ENCODE data around the gene ZNF362.

ZNF362 gene

GRCh38 chr1:33250217-33250616, 6.1 kb upstream of the ZNF362 start:
- ChIA-PET CTCF (no interaction called here), POLR2A (no interaction called here)
- no peak for TF ChIP-seq CTCF (IDR thresholded peaks at IDR 0.05; ENCODE audit: control extremely low read depth, extremely low read depth, low read depth, missing control alignments)
- DNase-seq (ENCODE audit: extremely low spot score) = no peak

GRCh38 chr1:33250724-33251123, 5.6 kb upstream of the ZNF362 start:
- no peak for TF ChIP-seq CTCF (IDR thresholded peaks at IDR 0.05; ENCODE audit: control extremely low read depth, extremely low read depth, low read depth, missing control alignments)
- POLR2A ChIA-PET = no interaction called here

GRCh38 chr1:33254491-33254890, 1.8 kb upstream of the ZNF362 start:
- ChIA-PET POLR2A (no interaction called here), CTCF (interaction anchor here (1.0 to 1.3 kb wide), 2 partner anchors 15 to 42 kb away, joined by 3 to 4 read pairs; no protein-coding TSS in a partner anchor)
- no peak for DNase-seq (ENCODE audit: extremely low spot score)
- TF ChIP-seq CTCF (IDR thresholded peaks at IDR 0.05; ENCODE audit: control extremely low read depth, extremely low read depth, low read depth, missing control alignments) = no peak

More at GRCh38 chr1:33250724-33251123, 5.6 kb upstream of the ZNF362 start:
- DNase-seq (ENCODE audit: extremely low spot score) = no peak
- CTCF ChIA-PET = no interaction called here

GRCh38 chr1:33255347-33256220, 708 bp upstream of the ZNF362 start:
- ChIA-PET CTCF (interaction anchor here (1.0 to 1.3 kb wide), 2 partner anchors 14 to 41 kb away, joined by 3 to 4 read pairs; no protein-coding TSS in a partner anchor), POLR2A (no interaction called here)
- peak; percentile 60 for DNase-seq (ENCODE audit: extremely low spot score)
- TF ChIP-seq CTCF (IDR thresholded peaks at IDR 0.05; ENCODE audit: control extremely low read depth, extremely low read depth, low read depth, missing control alignments) = peak; percentile 4

GRCh38 chr1:33256221-33256470, 146 bp upstream of the ZNF362 start:
- no peak for TF ChIP-seq CTCF (IDR thresholded peaks at IDR 0.05; ENCODE audit: control extremely low read depth, extremely low read depth, low read depth, missing control alignments)
- DNase-seq (ENCODE audit: extremely low spot score) = no peak
- ChIA-PET POLR2A (no interaction called here), CTCF (no interaction called here)

GRCh38 chr1:33257207-33257771, 997 bp downstream of the ZNF362 start:
- no peak for DNase-seq (ENCODE audit: extremely low spot score)
- TF ChIP-seq CTCF (IDR thresholded peaks at IDR 0.05; ENCODE audit: control extremely low read depth, extremely low read depth, low read depth, missing control alignments) = no peak
- POLR2A ChIA-PET = no interaction called here
- CTCF ChIA-PET = interaction anchor here (1.8 kb wide), 1 partner anchor 38 kb away, joined by 7 read pairs; no protein-coding TSS in a partner anchor
